Trophoblast cell (in vitro differentiated cells and primary cell): Measurements from ENCODE around the gene ZNF518A. TPM values are rescaled to one million over a fixed set of nuclear protein-coding genes. Genes with fewer than 3 reads are reported as not detected.
A peak's percentile ranks its signal among the peaks of the same experiment; 100 is the strongest.

ENCODE experiments used
- DNase-seq, 2 donors: peaks; one replicate each; pipeline ENCODE4 v3.0.0-alpha.2; 2016
- H2AFZ ChIP-seq: 2 replicates; pipeline ENCODE4 v1.6.1; 2013; ENCODE audit warnings: low read length, moderate library complexity, mild to moderate bottlenecking; ENCODE audit not compliant: insufficient read depth, poor library complexity
- H2AK5ac ChIP-seq: 2 replicates; pipeline ENCODE4 v1.6.1; 2013; ENCODE audit warnings: mild to moderate bottlenecking, low read length
- H2BK120ac ChIP-seq: 2 replicates; pipeline ENCODE4 v1.6.1; 2013; ENCODE audit warnings: low read length, mild to moderate bottlenecking, moderate library complexity; ENCODE audit not compliant: insufficient read depth, poor library complexity
- H2BK12ac ChIP-seq: 2 replicates; pipeline ENCODE4 v1.6.1; 2013; ENCODE audit warnings: mild to moderate bottlenecking, low read length, moderate library complexity
- H2BK5ac ChIP-seq: 2 replicates; pipeline ENCODE4 v1.6.1; 2013; ENCODE audit warnings: low read length, low read depth, moderate library complexity, mild to moderate bottlenecking; ENCODE audit not compliant: poor library complexity
- H3K14ac ChIP-seq: 2 replicates; pipeline ENCODE4 v1.6.1; 2013; ENCODE audit warnings: mild to moderate bottlenecking, low read length
- H3K18ac ChIP-seq: 2 replicates; pipeline ENCODE4 v1.6.1; 2013; ENCODE audit warnings: mild to moderate bottlenecking, low read length
- H3K23ac ChIP-seq: 2 replicates; pipeline ENCODE4 v1.6.1; 2013; ENCODE audit warnings: low read length
- H3K27ac ChIP-seq: 2 replicates; pipeline ENCODE4 v1.5.1; 2013; ENCODE audit warnings: low read depth, mild to moderate bottlenecking, inconsistent platforms, low read length, moderate library complexity
- H3K27me3 ChIP-seq: 2 replicates; pipeline ENCODE4 v1.6.1; 2013; ENCODE audit warnings: inconsistent platforms, mild to moderate bottlenecking, low read length, moderate library complexity; ENCODE audit not compliant: insufficient read depth
- H3K36me3 ChIP-seq, 2 experiments: 1 replicate in 1 of 2; 2 replicates in 1 of 2; pipeline ENCODE4 v1.6.1; 2013; ENCODE audit warnings: low read length in 2 of 2, mild to moderate bottlenecking in 2 of 2, moderate library complexity in 1 of 2; ENCODE audit not compliant: insufficient read depth in 2 of 2, control insufficient read depth in 1 of 2
- H3K4ac ChIP-seq: 2 replicates; pipeline ENCODE4 v1.6.1; 2013; ENCODE audit warnings: low read depth, mild to moderate bottlenecking, low read length, moderate library complexity
- H3K4me1 ChIP-seq, 2 experiments: 1 replicate in 1 of 2; 2 replicates in 1 of 2; pipeline ENCODE4 v1.6.1; 2013; ENCODE audit warnings: low read length in 2 of 2, mild to moderate bottlenecking in 2 of 2, moderate library complexity in 1 of 2; ENCODE audit not compliant: insufficient read depth in 2 of 2, control insufficient read depth in 1 of 2
- H3K4me2 ChIP-seq: 2 replicates; pipeline ENCODE4 v1.6.1; 2013; ENCODE audit warnings: inconsistent platforms, mild to moderate bottlenecking, low read length, moderate library complexity
- H3K4me3 ChIP-seq: 2 replicates; pipeline ENCODE4 v1.5.1; 2013; ENCODE audit warnings: mild to moderate bottlenecking, low read depth, low read length, inconsistent platforms
- H3K79me1 ChIP-seq: one replicate; pipeline ENCODE4 v1.6.1; 2013; ENCODE audit warnings: low read length
- H3K79me2 ChIP-seq: 2 replicates; pipeline ENCODE4 v1.6.1; 2013; ENCODE audit warnings: low read length, mild to moderate bottlenecking; ENCODE audit not compliant: control insufficient read depth, insufficient read depth, poor library complexity
- H3K9ac ChIP-seq: 2 replicates; pipeline ENCODE4 v1.6.1; 2013; ENCODE audit warnings: mild to moderate bottlenecking, low read length
- H3K9me3 ChIP-seq: 2 replicates; pipeline ENCODE4 v1.6.1; 2013; ENCODE audit warnings: low read depth, mild to moderate bottlenecking, control low read depth, inconsistent platforms, low read length; ENCODE audit not compliant: insufficient read depth
- H4K12ac ChIP-seq: 2 replicates; pipeline ENCODE4 v1.6.1; 2013; ENCODE audit warnings: low read depth, mild to moderate bottlenecking, low read length, moderate library complexity
- H4K8ac ChIP-seq: 2 replicates; pipeline ENCODE4 v1.6.1; 2013; ENCODE audit warnings: low read depth, mild to moderate bottlenecking, low read length, moderate library complexity
- H4K91ac ChIP-seq: one replicate; pipeline ENCODE4 v1.6.1; 2013; ENCODE audit warnings: low read depth, mild to moderate bottlenecking, low read length, moderate library complexity
- WGBS: extraction: QIAGEN DNeasy Blood & Tissue Kit; methylation state at CpG from one replicate; pipeline ENCODE4 v1.1.7; 2013; ENCODE audit warnings: missing lambda C conversion rate; ENCODE audit not compliant: insufficient read length, insufficient coverage; ENCODE audit errors: extremely low coverage; 5-methylcytosine and 5-hydroxymethylcytosine counted together
- polyA plus RNA-seq: library from polyadenylated mRNA; stranded (reverse); fragments of 200-250 nt; gene quantifications from 2 replicates; pipeline ENCODE4 v1.2.3, GENCODE V29; 2013

The ZNF518A gene, protein sequence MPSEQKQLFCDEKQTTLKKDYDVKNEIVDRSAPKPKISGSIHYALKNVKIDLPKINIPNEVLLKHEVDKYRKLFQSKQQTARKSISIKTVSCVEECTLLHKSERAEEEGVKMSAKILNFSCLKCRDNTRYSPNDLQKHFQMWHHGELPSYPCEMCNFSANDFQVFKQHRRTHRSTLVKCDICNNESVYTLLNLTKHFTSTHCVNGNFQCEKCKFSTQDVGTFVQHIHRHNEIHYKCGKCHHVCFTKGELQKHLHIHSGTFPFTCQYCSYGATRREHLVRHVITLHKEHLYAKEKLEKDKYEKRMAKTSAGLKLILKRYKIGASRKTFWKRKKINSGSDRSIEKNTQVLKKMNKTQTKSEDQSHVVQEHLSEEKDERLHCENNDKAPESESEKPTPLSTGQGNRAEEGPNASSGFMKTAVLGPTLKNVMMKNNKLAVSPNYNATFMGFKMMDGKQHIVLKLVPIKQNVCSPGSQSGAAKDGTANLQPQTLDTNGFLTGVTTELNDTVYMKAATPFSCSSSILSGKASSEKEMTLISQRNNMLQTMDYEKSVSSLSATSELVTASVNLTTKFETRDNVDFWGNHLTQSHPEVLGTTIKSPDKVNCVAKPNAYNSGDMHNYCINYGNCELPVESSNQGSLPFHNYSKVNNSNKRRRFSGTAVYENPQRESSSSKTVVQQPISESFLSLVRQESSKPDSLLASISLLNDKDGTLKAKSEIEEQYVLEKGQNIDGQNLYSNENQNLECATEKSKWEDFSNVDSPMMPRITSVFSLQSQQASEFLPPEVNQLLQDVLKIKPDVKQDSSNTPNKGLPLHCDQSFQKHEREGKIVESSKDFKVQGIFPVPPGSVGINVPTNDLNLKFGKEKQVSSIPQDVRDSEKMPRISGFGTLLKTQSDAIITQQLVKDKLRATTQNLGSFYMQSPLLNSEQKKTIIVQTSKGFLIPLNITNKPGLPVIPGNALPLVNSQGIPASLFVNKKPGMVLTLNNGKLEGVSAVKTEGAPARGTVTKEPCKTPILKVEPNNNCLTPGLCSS (N-terminal part only)
- polyA plus RNA-seq, result 12.0 TPM in 2 replicates

DNA sequence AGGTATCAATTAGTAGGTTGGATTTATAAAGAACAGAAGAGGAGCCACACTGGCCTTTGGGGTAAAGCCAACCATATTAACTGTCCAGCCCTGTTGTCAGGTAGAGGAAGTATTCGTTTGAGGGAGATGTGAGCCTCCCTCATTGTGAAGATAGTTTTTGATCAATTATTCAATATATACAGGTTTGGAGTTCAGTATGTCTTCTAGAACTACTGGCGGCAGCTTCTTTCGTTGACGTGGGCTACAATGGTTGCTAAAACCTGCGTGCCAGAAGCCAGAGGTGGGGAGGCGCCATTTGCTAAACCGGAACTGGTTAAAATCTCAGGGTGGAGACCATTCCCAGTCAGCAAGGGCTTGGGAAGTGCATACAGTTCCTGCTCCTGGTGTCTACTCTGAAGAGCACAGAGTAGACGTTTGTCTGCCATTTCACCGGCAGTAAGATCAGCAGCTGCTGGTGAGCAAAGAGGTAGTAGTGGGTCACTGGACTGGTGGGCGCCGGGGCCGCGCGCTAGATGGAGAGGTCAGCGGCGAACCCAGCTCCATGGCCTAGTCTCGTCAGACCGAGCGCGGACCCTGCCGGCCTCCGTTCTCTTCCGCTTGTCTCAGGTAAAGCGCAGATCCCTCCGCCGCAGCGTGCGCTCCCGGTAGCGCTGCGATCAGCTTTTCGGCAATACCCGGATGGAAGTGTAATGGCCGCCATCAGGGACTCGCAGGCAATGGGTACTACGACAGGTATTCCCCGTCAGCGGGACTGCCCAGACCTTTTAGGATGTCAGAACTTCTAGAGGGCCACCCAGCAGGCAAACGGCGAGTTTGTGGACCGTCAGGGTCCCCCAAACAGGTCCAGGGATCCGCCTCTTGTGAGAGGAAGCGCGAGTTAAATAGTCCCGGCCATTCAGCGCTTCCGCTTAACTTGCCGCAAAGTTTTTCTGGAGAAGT, at the start of gene ZNF518A:
Gene ZNF518A, plus strand, starts transcription at position 911 of the 939 bp plus-strand sequence. CDS start 26,026 bp downstream, outside the sequence.
- WGBS, result no CpG with 5 or more reads among the region's 48 CpGs

DNA sequence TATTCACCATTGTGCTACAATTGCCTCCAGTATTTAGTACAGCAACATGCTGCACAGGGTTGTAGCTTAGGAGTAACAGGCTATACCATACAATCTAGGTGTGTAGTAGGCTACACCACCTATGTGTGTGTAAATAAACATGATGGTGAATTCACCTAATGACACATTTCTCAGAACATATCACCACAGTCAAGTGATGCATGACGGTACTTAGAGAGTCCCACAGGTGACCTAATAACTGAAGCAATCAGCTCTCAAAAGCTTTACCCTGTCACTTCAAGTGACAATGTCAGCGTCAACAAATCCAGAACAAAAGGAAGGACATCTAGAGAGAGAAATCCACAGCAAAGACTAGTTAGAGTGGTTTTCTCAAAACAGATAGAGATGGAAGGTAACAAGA, 47.9 kb upstream of the ZNF518A start:
- Histone ChIP-seq H4K12ac (no peak overlapping the region), H3K79me2 (no peaks in the 10 kb centered on the region), H2AK5ac (no peak overlapping the region), H3K36me3 (no peaks in the 10 kb centered on the region), H3K4ac (no peak overlapping the region), H4K91ac (no peak overlapping the region), H2BK5ac (no peak overlapping the region), H3K4me3 (no peak overlapping the region), H2BK120ac (no peak overlapping the region), H3K9me3 (peaks cover 1% of the 10 kb centered on the region), H3K9ac (no peak overlapping the region), H3K4me2 (no peak overlapping the region), H3K4me1 (no peaks in the 10 kb centered on the region), H3K27me3 (no peaks in the 10 kb centered on the region), H3K79me1 (no peaks in the 10 kb centered on the region), H4K8ac (no peak overlapping the region), H3K18ac (no peak overlapping the region), H2AFZ (no peak overlapping the region), H2BK12ac (no peak overlapping the region), H3K23ac (no peak overlapping the region), H3K14ac (no peak overlapping the region), H3K27ac (no peak overlapping the region)
- no CpG with 5 or more reads among the region's 2 CpGs for WGBS
- no peak for DNase-seq

More for the DNA sequence above, at the start of gene ZNF518A:
- H2BK120ac ChIP-seq, result peak within 1 kb of the TSS; percentile 98
- H3K18ac ChIP-seq, result peak within 1 kb of the TSS; percentile 96
- H4K12ac ChIP-seq, result peak within 1 kb of the TSS; percentile 93
- peak within 1 kb of the TSS; percentile 99 for H2BK5ac ChIP-seq
- H3K79me1 ChIP-seq, result peaks cover 16% of the 10 kb centered on the region
- peak within 1 kb of the TSS; percentile 82 for H3K4me3 ChIP-seq
- H4K91ac ChIP-seq, result peak within 1 kb of the TSS; percentile 97
- DNase-seq, result peak; percentile 95 to 98
- H3K23ac ChIP-seq, result no peak within 1 kb of the TSS
- H3K27me3 ChIP-seq, result no peaks in the 10 kb centered on the region
- peak within 1 kb of the TSS; percentile 98 for H3K27ac ChIP-seq
- H2BK12ac ChIP-seq, result no peak within 1 kb of the TSS
- H3K4ac ChIP-seq, result peak within 1 kb of the TSS; percentile 95
- peak within 1 kb of the TSS; percentile 96 for H3K9ac ChIP-seq
- peak within 1 kb of the TSS; percentile 95 for H3K14ac ChIP-seq
- H4K8ac ChIP-seq, result peak within 1 kb of the TSS; percentile 100
- H3K79me2 ChIP-seq, result peaks cover 8% of the 10 kb centered on the region
- peak within 1 kb of the TSS; percentile 89 for H2AFZ ChIP-seq
- H3K4me1 ChIP-seq, result peaks cover 0 to 3% of the 10 kb centered on the region in 2 experiments
- H3K4me2 ChIP-seq, result peak within 1 kb of the TSS; percentile 75
- H3K36me3 ChIP-seq, result peaks cover 3 to 4% of the 10 kb centered on the region in 2 experiments
- peak within 1 kb of the TSS; percentile 44 for H2AK5ac ChIP-seq
- H3K9me3 ChIP-seq, result no peaks in the 10 kb centered on the region

DNA sequence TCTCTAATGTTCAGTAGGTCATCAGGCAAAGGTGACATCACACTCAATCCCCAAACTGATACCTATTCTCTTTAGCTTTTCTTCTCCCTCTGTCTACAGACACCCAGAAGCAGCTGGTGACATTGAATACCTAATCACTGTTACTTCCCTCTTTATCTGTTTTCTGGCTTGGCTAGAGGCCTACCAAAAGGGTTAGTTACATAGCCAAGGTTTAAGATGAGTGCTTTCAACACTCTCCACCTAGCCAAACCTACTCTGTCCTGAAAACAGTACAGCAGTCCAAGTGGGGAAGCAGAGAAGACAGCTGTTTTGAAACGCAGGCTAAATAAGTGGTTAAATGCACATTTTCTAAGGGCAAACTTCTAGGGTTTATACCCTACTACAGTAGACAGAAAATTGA, 47.3 kb upstream of the ZNF518A start:
- Histone ChIP-seq H2BK5ac (no peak overlapping the region), H3K23ac (no peak overlapping the region), H4K8ac (no peak overlapping the region), H3K14ac (no peak overlapping the region), H3K4ac (no peak overlapping the region), H2BK120ac (no peak overlapping the region), H3K9ac (no peak overlapping the region), H3K4me2 (no peak overlapping the region), H3K36me3 (no peaks in the 10 kb centered on the region), H3K27me3 (no peaks in the 10 kb centered on the region), H2AFZ (no peak overlapping the region), H3K9me3 (peaks cover 1% of the 10 kb centered on the region), H3K4me3 (no peak overlapping the region), H4K12ac (no peak overlapping the region), H3K27ac (no peak overlapping the region), H2AK5ac (no peak overlapping the region), H2BK12ac (no peak overlapping the region), H4K91ac (no peak overlapping the region), H3K18ac (no peak overlapping the region), H3K79me2 (no peaks in the 10 kb centered on the region), H3K79me1 (no peaks in the 10 kb centered on the region), H3K4me1 (no peaks in the 10 kb centered on the region)
- no CpG with 5 or more reads among the region's 1 CpG for WGBS
- no peak for DNase-seq
